Gastroesophageal sphincter (tissue), 4 donors: ENCODE measurements around the gene ZNF208. TPM values are rescaled to one million over a fixed set of nuclear protein-coding genes. Genes with fewer than 3 reads are reported as not detected.

ENCODE experiments used
- ATAC-seq: fragments of 150-250 bp; one replicate; pipeline ENCODE4 v1.9.1; 2016; ENCODE audit warnings: mild to moderate bottlenecking, moderate library complexity
- H3K27ac ChIP-seq, 4 donors: fragments of 200-600 bp; sonication (generic) in 3 of 4; 1 replicate in 3 of 4; 2 replicates in 1 of 4; pipeline ENCODE4 v1.5.1; 2016 to 2019
- H3K27me3 ChIP-seq: fragments of 200-600 bp; sonication (generic); one replicate; pipeline ENCODE4 v1.5.1; 2019
- H3K36me3 ChIP-seq, 2 donors: fragments of 200-600 bp; sonication (generic); one replicate each; pipeline ENCODE4 v1.5.1; 2019; ENCODE audit warnings: control low read depth in 1 of 2
- H3K4me1 ChIP-seq, 3 donors: fragments of 200-600 bp; sonication (generic); 1 replicate in 2 of 3; 2 replicates in 1 of 3; pipeline ENCODE4 v1.5.1; 2016 to 2019; ENCODE audit warnings: control low read depth in 2 of 3
- H3K4me3 ChIP-seq, 2 donors: fragments of 200-600 bp; sonication (generic); one replicate each; pipeline ENCODE4 v1.5.1; 2019; ENCODE audit warnings: mild to moderate bottlenecking in 1 of 2, moderate library complexity in 1 of 2
- H3K9me3 ChIP-seq, 3 donors: fragments of 200-600 bp; sonication (generic); one replicate each; pipeline ENCODE4 v1.5.1; 2017 to 2019; ENCODE audit warnings: control low read depth in 2 of 3
- CTCF ChIP-seq, 4 experiments: fragments of 200-600 bp in 2 of 4; fragments of 450-650 bp in 2 of 4; sonication (generic) in 1 of 4; IDR thresholded peaks; one replicate each; pipeline ENCODE4 v1.5.1; 2017 to 2019; ENCODE audit warnings: antibody characterized with exemption in 4 of 4, mild to moderate bottlenecking in 2 of 4, moderate library complexity in 2 of 4
- EP300 ChIP-seq: sonication (generic); formaldehyde crosslinking; IDR thresholded peaks from one replicate; pipeline ENCODE4 v1.6.1; 2017; ENCODE audit warnings: antibody characterized with exemption, mild to moderate bottlenecking
- POLR2A ChIP-seq, 2 donors: fragments of 450-650 bp; IDR thresholded peaks; one replicate each; pipeline ENCODE4 v1.6.1; 2017; ENCODE audit warnings: antibody characterized with exemption in 2 of 2, mild to moderate bottlenecking in 2 of 2, moderate library complexity in 1 of 2
- POLR2AphosphoS5 ChIP-seq: sonication (generic); formaldehyde crosslinking; IDR thresholded peaks from one replicate; pipeline ENCODE4 v1.6.1; 2017; ENCODE audit warnings: antibody characterized with exemption
- WGBS, 2 donors: methylation state at CpG; one replicate each; pipeline ENCODE4 v1.1.5; 2018; ENCODE audit warnings: low coverage in 1 of 2; 5-methylcytosine and 5-hydroxymethylcytosine counted together
- total RNA-seq, 4 donors: library from RNA; depleted of rRNA; stranded (reverse); fragments of >200 nt; gene quantifications; one replicate each; pipeline ENCODE4 v1.1.0, GENCODE V29; 2016

The ZNF208 gene
- total RNA-seq, 4 donors from 2014 or later = 1.6 to 23.2 (median 10.2) TPM

GRCh38 chr19:21922276-21922675, 88.5 kb downstream of the ZNF208 start:
- no peaks in the 10 kb centered on the region for H3K27me3 ChIP-seq
- 30% methylated on average over 2 of the region's 2 CpGs; no CpG with 5 or more reads in 1 of the 2 donors for WGBS, 2 donors
- H3K27ac ChIP-seq = no peak overlapping the region
- no peak for TF ChIP-seq POLR2A (IDR thresholded peaks at IDR 0.05)
- TF ChIP-seq POLR2AphosphoS5 = no peak
- TF ChIP-seq CTCF (IDR thresholded peaks at IDR 0.05) = no peak
- TF ChIP-seq EP300 = no peak
- H3K36me3 ChIP-seq = no peaks in the 10 kb centered on the region
- no peaks in the 10 kb centered on the region for H3K4me1 ChIP-seq
- H3K4me3 ChIP-seq = no peak overlapping the region
- ATAC-seq = no peak
- H3K9me3 ChIP-seq = peaks cover 0 to 29% (median 0%) of the 10 kb centered on the region in 3 donors

- no peaks in the 10 kb centered on the region for H3K4me1 ChIP-seq
- no peaks in the 10 kb centered on the region for H3K36me3 ChIP-seq
- no peak for ATAC-seq
- no peak for TF ChIP-seq CTCF (IDR thresholded peaks at IDR 0.05)
- no peak for TF ChIP-seq POLR2A (IDR thresholded peaks at IDR 0.05)
- TF ChIP-seq EP300 = no peak
- no peak for TF ChIP-seq POLR2AphosphoS5
- no peaks in the 10 kb centered on the region for H3K27me3 ChIP-seq
- H3K9me3 ChIP-seq = peaks cover 0 to 29% (median 0%) of the 10 kb centered on the region in 3 donors
- H3K27ac ChIP-seq = no peak overlapping the region
- WGBS, 2 donors = 62 to 88% methylated on average over 1 to 3 of the region's 3 CpGs
- H3K4me3 ChIP-seq = no peak overlapping the region
Observed at GRCh38 chr19:21921691-21922180, 89.0 kb downstream of the ZNF208 start.

GRCh38 chr19:21915411-21915810, 95.3 kb downstream of the ZNF208 start:
- no peaks in the 10 kb centered on the region for H3K27me3 ChIP-seq
- WGBS, 2 donors = 14% methylated on average over 3 of the region's 3 CpGs; no CpG with 5 or more reads in 1 of the 2 donors
- peaks cover 0 to 31% (median 0%) of the 10 kb centered on the region in 3 donors for H3K9me3 ChIP-seq
- H3K36me3 ChIP-seq = no peaks in the 10 kb centered on the region
- H3K27ac ChIP-seq = no peak overlapping the region
- H3K4me1 ChIP-seq = no peaks in the 10 kb centered on the region
- no peak for ATAC-seq
- H3K4me3 ChIP-seq = no peak overlapping the region
- TF ChIP-seq CTCF (IDR thresholded peaks at IDR 0.05) (no peak), POLR2AphosphoS5 (no peak), EP300 (no peak), POLR2A (IDR thresholded peaks at IDR 0.05) (no peak)

- TF ChIP-seq POLR2A (IDR thresholded peaks at IDR 0.05) = no peak
- TF ChIP-seq CTCF (IDR thresholded peaks at IDR 0.05) = no peak
- TF ChIP-seq POLR2AphosphoS5 = no peak
- no peak for TF ChIP-seq EP300
- no peaks in the 10 kb centered on the region for H3K27me3 ChIP-seq
- ATAC-seq = no peak
- no peak overlapping the region for H3K4me3 ChIP-seq
- 65% methylated on average over 2 of the region's 2 CpGs; no CpG with 5 or more reads in 1 of the 2 donors for WGBS, 2 donors
- peaks cover 0 to 15% (median 0%) of the 10 kb centered on the region in 3 donors for H3K9me3 ChIP-seq
- H3K4me1 ChIP-seq = no peaks in the 10 kb centered on the region
- H3K27ac ChIP-seq = no peak overlapping the region
- H3K36me3 ChIP-seq = no peaks in the 10 kb centered on the region
Observed at GRCh38 chr19:21912654-21913053, 98.1 kb downstream of the ZNF208 start.

- no peaks in the 10 kb centered on the region for H3K4me1 ChIP-seq
- H3K9me3 ChIP-seq = peaks cover 0 to 4% (median 0%) of the 10 kb centered on the region in 3 donors
- H3K4me3 ChIP-seq = no peak overlapping the region
- WGBS, 2 donors = 77 to 80% methylated on average over 1 to 2 of the region's 2 CpGs
- TF ChIP-seq POLR2AphosphoS5 (no peak), POLR2A (IDR thresholded peaks at IDR 0.05) (no peak), CTCF (IDR thresholded peaks at IDR 0.05) (no peak)
- ATAC-seq = no peak
- no peaks in the 10 kb centered on the region for H3K36me3 ChIP-seq
- no peak overlapping the region for H3K27ac ChIP-seq
- H3K27me3 ChIP-seq = no peaks in the 10 kb centered on the region
Observed at GRCh38 chr19:21910318-21910717, 100.4 kb downstream of the ZNF208 start.
